Rectal smooth muscle tissue (tissue), 1 donor: ENCODE data around the gene RNF135.
"Not testable (repeated sequence)": the region's sequence is repeated elsewhere in the genome, so short reads cannot be mapped to it uniquely, and the experiment has no call there.

Experiments
- H3K27ac ChIP-seq: one replicate; pipeline ENCODE4 v1.7.0; 2013; ENCODE audit warnings: low read depth, low read length, inconsistent platforms
- H3K27me3 ChIP-seq: one replicate; pipeline ENCODE4 v1.7.0; 2013; ENCODE audit warnings: low read length; ENCODE audit not compliant: control insufficient read depth, insufficient read depth
- H3K36me3 ChIP-seq: one replicate; pipeline ENCODE4 v1.7.0; 2013; ENCODE audit warnings: low read length; ENCODE audit not compliant: control insufficient read depth, insufficient read depth
- H3K4me1 ChIP-seq: one replicate; pipeline ENCODE4 v1.7.0; 2013; ENCODE audit warnings: low read length; ENCODE audit not compliant: control insufficient read depth, insufficient read depth
- H3K4me3 ChIP-seq: one replicate; pipeline ENCODE4 v1.7.0; 2013; ENCODE audit warnings: low read length
- H3K9ac ChIP-seq: one replicate; pipeline ENCODE4 v1.7.0; 2013; ENCODE audit warnings: low read length

RNF135 gene

DNA sequence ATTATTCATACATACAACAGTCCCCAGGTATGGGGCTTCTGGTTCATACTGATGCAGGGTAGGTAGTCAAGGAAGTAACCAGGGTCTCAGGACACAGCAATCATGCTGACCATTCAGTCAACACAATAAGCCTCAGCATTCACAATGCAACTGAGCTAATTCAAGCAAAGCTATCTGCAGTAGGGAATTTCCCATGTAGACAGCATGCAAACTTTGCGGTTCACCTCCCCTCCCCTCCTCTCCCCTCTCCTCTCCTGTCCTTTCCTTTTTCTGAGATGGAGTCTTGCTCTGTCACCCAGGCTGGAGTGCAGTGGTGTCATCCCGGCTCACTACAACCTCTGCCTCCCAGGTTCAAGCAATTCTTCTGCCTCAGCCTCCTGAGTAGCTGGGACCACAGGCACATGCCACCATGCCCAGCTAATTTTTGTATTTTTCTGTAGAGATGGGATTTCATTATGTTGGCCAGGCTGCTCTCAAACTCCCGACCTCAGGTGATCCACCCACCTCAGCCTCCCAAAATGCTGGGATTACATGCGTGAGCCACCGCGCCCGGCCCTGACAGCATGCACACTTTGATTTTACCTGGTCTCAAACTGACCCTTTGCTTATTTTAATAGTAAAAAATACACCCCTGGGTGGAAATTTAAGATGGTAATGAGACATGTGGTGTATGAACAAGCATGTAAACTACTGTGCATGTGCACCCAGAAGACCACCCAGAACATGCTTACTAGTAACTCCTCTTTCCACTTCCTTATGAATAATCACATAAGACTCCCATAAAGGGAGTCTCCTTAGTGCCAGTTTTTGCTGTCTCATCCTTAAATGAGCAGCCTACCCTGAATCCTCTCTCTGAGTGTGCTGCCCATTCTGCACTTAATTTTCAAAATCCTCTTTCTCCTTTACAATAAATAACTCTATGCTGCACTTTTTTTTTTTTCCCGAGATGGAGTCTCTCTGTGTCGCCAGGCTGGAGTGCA lies 9.3 kb upstream of the RNF135 start:
- H3K36me3 ChIP-seq, result no peaks in the 10 kb centered on the region
- H3K27ac ChIP-seq, result no peak overlapping the region
- no peaks in the 10 kb centered on the region for H3K27me3 ChIP-seq
- no peaks in the 10 kb centered on the region for H3K4me1 ChIP-seq
- H3K4me3 ChIP-seq, result no peak overlapping the region
- no peak overlapping the region for H3K9ac ChIP-seq

DNA sequence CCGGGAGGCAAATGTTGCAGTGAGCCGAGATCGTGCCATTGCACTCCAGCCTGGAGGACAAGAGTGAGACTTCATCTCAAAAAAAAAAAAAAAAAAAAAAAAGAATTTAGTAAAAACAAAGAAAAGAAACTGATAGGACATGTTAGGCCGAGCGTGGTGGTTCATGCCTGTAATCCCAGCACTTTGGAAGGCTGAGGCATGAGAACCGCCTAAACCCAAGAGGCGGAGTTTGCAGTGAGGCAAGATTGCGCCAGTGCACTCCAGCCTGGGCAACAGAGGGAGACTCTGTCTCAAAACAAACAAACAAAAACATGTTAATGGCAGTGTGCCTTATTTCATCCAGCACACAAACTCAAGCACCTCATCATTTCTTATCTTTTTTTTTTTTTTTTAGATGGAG lies 6.5 kb upstream of the RNF135 start:
- not testable (repeated sequence) for H3K36me3 ChIP-seq, H3K4me3 ChIP-seq, H3K4me1 ChIP-seq, H3K27ac ChIP-seq, H3K27me3 ChIP-seq, H3K9ac ChIP-seq

DNA sequence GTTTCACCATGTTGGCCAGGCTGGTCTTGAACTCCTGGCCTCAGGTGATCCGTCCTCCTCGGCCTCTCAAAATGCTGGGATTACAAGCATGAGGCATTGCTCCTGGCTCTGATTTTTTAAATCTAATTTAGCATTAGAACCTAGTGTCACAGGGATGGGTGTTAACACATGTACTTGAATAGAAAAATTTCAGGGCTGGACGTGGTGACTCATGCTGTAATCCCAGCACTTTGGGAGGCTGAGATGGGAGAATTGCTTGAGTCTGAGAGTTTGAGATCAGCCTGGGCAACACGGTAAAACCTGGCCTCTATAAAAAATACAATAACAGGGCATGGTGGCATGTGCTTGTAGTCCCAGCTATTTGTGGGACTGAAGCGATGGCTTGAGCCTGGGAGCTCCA lies 6.0 kb upstream of the RNF135 start:
- H3K27me3 ChIP-seq, result no peaks in the 10 kb centered on the region
- H3K36me3 ChIP-seq, result no peaks in the 10 kb centered on the region
- no peak overlapping the region for H3K9ac ChIP-seq
- no peak overlapping the region for H3K4me3 ChIP-seq
- no peak overlapping the region for H3K27ac ChIP-seq
- no peaks in the 10 kb centered on the region for H3K4me1 ChIP-seq

DNA sequence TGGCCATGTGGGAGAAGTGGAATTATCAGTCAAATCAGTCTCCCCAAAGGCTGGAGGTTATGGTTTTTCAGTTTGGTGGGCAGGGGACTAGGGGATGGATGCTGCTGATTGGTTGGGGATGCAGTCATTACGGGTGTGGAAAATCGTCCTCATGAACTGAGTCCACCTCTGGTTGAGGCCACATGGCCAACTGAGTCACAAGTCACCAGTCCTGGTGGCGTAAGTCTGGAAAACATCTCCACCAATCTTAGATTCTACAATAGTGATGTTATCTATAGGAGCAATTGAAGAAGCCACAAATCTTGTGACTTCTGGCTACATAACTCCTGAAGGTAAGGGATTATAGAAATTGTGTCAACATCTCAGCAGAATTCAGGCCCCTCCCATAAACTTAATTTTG lies 5.2 kb upstream of the RNF135 start:
- Histone ChIP-seq H3K27me3 (no peaks in the 10 kb centered on the region), H3K9ac (no peak overlapping the region), H3K4me3 (no peak overlapping the region), H3K27ac (no peak overlapping the region), H3K4me1 (no peaks in the 10 kb centered on the region), H3K36me3 (no peaks in the 10 kb centered on the region)

DNA sequence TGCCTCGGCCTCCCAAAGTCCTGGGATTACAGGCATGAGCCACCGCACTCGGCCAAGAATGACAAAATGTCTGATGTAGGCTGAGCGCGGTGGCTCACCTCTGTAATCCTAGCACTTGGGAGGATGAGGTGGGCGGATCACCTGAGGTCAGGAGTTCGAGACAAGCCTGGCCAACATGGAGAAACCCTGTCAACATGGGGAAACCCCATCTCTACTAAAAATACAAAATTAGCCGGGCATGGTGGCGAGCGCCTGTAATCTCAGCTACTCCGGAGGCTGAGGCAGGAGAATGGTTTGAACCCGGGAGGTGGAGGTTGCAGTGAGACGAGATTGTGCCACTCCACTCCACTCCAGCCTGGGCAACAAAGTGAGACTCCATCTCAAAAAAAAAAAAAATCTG lies 2.9 kb upstream of the RNF135 start:
- not testable (repeated sequence) for H3K4me3 ChIP-seq, H3K36me3 ChIP-seq, H3K4me1 ChIP-seq, H3K9ac ChIP-seq, H3K27ac ChIP-seq, H3K27me3 ChIP-seq

DNA sequence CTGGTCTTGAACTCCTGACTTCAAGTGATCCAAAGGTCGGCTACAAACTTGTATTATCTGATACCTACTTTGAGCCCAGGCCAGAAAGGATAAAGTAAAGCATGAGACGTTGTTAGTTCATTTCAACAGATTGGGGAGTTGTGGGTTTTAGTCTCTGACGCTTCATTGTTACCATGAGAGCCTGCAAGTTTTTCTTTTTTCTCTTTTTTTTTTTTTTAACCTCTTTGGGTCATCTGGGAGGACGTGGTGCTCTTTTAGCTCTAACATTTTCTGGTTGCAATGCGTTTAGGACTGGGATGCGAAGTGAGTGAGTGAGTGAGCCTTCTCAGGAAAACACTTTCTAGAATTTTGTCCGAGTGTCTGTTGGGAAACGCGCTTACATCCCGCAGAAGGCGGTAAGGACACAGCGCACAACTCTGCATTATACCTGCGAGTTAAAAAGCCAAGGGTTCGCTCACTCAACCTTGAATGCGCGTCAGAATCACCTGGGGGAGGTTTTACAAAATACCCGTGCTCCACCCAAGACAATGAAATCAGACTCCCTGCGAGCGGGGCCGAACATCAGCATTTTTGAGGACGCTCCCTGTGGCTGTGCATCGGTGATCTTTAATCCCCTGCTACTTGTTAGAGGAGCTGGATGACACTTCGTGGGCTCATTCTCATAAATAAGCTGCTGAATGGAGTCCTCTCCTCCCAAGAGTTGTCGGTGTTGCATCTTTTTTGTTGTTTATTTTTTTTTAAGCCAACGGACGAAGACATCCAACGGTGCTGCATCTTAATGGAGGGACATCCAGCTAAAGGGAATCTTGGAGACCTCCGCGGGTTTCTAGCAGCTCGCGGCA lies 629 bp upstream of the RNF135 start:
- Histone ChIP-seq H3K27me3 (no peaks in the 10 kb centered on the region), H3K4me1 (peaks cover 2% of the 10 kb centered on the region)

DNA sequence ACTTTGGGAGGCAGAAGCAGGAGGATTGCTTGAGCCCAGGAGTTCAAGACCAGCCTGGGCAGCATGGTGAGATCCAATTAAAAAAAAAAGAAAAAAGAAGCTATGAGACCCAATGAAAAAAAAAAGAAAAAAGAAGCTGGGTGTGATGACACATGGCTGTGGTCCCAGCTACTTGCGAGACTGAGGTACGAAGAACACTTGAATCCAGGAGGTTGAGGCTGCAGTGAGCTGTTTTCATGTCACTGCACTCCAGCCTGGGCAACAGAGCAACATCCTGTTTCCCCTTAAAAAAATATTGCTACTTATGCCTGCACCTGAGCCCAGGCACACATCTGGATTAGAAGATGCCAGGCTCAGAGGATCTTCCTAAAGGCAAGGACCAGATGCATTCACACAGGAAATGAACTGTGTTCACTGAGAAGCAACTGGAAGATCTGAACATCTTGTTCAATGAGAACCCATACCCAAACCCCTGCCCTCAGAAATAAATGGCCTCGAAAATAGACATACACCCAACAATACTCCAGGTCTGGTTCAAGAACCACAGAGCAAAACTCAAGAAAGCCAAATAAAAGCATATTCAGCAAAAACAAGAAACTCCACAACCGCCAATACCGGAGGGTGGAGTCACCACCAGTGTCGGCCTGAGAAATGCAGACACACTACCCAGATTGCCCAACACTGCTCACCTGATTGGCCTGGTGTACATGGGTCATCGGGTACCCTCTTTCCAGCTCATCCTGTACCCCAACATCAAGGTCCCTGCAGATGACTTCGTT lies 4.4 kb downstream of the RNF135 start:
- no peak overlapping the region for H3K9ac ChIP-seq
- H3K4me1 ChIP-seq, result peaks cover 2% of the 10 kb centered on the region
- no peak overlapping the region for H3K4me3 ChIP-seq
- H3K27ac ChIP-seq, result no peak overlapping the region
- H3K36me3 ChIP-seq, result peaks cover 4% of the 10 kb centered on the region
- H3K27me3 ChIP-seq, result no peaks in the 10 kb centered on the region

More for the DNA sequence above, 629 bp upstream of the RNF135 start:
- Histone ChIP-seq H3K27ac (peak overlapping the region; percentile 96), H3K36me3 (no peaks in the 10 kb centered on the region), H3K9ac (peak overlapping the region; percentile 88), H3K4me3 (peak overlapping the region; percentile 90)

DNA sequence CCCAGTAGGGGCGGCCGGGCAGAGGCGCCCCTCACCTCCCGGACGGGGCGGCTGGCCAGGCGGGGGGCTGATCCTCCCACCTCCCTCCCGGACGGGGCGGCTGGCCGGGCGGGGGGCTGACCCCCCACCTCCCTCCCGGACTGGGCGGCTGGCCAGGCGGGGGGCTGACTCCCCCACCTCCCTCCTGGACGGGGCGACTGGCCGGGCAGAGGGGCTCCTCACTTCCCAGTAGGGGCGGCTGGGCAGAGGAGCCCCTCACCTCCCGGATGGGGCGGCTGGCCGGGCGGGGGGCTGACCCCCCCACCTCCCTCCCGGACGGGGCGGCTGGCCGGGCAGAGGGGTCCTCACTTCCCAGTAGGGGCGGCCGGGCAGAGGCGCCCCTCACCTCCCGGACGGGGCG lies 9.1 kb downstream of the RNF135 start:
- H3K9ac ChIP-seq, H3K4me3 ChIP-seq, H3K27me3 ChIP-seq, H3K4me1 ChIP-seq, H3K27ac ChIP-seq, H3K36me3 ChIP-seq: not testable (repeated sequence)

DNA sequence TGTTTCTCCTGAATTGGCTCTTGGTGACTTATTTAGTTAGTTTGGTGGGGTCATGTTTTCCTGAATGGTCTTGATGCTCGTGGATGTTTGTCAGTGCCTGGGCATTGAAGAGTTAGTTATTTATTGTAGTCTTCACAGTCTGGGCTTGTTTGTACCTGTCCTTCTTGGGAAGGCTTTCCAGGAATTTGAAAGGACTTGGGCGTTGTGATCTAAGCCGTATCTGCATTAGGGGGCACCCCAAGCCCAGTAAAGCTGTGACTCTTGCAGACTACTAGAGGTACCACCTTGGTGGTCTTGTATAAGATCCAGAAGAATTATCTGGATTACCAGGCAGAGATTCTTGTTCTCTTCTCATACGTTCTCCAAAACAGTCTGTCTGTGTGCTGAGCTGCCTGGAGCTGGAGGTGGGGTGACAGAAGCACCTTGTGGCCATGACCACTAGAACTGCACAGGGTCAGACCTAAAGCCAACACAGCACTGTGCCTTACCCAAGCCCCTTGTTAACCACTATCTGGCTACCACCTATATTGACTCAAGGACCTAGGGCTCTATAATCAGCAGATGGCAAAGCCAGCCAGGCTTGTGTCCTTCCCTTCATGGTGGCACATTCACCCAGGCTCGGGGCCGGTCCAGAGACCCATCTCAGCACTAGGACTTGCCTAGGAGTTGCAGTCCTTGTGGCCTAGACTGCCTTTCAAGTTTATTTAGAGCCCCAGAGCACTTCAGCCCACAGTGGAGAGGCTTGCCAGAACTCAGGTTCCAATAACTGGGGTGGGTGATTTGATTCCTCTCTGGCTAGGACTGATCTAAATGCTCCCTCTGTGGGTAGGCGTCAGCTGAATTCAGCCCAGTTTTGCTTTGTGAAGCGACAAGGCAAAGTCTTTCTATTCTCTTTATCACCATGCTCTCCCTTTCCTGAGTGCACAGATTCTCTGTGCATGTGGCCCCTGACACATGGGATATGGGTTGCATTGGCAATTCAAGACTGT lies 11.0 kb downstream of the RNF135 start:
- no peak overlapping the region for H3K9ac ChIP-seq
- H3K4me1 ChIP-seq, result no peaks in the 10 kb centered on the region
- no peak overlapping the region for H3K27ac ChIP-seq
- H3K4me3 ChIP-seq, result no peak overlapping the region
- no peaks in the 10 kb centered on the region for H3K27me3 ChIP-seq
- H3K36me3 ChIP-seq, result peaks cover 12% of the 10 kb centered on the region

DNA sequence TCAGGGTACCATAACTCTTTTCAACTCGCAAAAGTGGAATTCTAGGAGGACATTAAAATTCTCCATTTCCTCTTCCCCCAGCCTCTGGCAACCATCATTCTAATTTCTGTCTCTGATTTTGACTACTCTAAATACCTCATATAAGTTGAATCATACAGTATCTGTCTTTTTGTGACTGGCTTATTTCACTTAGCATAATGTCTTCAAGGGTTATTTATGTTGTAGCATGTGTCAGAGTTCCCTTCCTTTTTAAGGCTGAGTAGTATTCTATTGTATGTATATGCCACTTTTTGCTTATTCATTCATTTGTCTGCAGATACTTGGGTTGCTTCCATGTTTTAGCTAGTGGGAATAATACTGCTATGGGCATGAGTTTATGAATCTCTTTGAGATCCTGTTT lies 12.0 kb downstream of the RNF135 start:
- Histone ChIP-seq H3K9ac (no peak overlapping the region), H3K36me3 (peaks cover 18% of the 10 kb centered on the region), H3K4me3 (no peak overlapping the region), H3K27ac (no peak overlapping the region), H3K4me1 (no peaks in the 10 kb centered on the region), H3K27me3 (no peaks in the 10 kb centered on the region)

DNA sequence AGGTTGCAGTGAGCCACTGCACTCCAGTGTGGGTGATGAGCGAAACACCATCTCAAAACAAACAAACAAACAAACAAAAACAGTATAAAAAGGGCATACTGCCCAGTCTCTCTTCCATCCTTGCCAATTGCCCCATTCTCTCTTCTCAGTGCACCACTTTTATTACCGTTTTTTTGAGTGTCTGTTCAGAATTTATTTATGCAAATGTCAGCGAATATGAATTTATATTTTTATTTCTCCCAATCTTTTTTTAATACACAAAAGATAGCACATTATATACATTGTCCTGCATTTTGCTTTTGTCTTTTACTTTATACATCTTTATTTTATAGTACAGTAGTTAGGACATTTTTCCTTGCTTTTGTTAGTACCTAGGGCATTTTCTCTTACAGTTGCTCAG lies 19.6 kb downstream of the RNF135 start:
- H3K27me3 ChIP-seq, result no peaks in the 10 kb centered on the region
- H3K9ac ChIP-seq, result no peak overlapping the region
- peaks cover 14% of the 10 kb centered on the region for H3K36me3 ChIP-seq
- H3K4me3 ChIP-seq, result no peak overlapping the region
- no peaks in the 10 kb centered on the region for H3K4me1 ChIP-seq
- no peak overlapping the region for H3K27ac ChIP-seq
